Measurements from ENCODE around the gene MGST2. TPM values are rescaled to one million over a fixed set of nuclear protein-coding genes. Genes with fewer than 3 reads are reported as not detected.

MGST2 gene
- total RNA-seq, 1 donor from 2014 or later, result 34.2 TPM

DNA sequence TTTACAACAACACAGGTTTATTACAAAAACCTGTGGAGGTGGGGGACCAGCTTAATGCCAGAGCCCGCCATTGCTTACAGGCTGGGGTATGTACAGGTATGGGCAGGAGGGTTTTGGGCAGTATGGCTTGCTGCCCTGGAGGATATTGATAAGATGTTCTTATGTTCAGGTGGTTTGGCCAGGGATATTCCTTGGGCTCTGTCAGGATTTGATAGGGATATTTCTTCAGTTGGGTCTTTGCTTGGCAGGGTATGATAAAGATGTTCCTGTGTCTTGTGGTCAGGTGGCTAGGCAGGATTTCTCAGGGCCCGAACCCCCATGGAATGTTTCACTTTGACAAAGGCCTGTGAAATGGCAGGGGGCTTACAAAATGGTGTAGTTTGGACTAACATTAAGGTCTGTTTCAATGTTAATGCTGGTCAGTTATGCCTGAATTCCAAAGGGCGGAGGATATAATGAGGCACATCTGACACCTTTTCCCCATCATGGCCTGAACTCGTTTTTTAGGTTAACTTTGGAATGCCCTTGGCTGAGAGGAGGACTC is 3.1 kb downstream of the MGST2 start:
- intact Hi-C loops (cut with micrococcal nuclease), result loop anchor here (5.0 to 10.0 kb wide), 3 partner anchors 216 to 856 kb away; partner anchors contain the start of genes ELMOD2 and RAB33B

DNA sequence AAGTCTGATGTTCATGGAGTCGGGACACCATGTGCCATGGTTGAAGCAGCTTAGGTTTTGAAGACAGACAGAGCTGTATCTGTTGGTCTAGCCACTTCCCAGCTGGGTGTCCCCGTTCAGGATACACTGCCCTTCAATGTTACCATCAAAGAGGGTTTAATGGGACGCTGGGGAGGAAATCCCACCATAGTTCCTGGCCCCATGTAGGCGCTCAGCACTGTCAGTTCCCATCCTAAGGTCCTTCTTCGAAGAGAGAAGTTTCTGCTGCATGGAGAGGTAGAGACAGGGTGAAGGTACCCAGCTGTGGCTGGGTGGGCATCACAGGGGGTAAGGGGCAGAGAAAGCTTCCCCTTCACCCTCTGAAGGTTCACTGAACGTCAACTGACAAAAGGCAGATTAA is 3.7 kb downstream of the MGST2 start:
- intact Hi-C loops (cut with micrococcal nuclease), result loop anchor here (5.0 to 10.0 kb wide), 3 partner anchors 217 to 855 kb away; partner anchors contain the start of genes ELMOD2 and RAB33B

DNA sequence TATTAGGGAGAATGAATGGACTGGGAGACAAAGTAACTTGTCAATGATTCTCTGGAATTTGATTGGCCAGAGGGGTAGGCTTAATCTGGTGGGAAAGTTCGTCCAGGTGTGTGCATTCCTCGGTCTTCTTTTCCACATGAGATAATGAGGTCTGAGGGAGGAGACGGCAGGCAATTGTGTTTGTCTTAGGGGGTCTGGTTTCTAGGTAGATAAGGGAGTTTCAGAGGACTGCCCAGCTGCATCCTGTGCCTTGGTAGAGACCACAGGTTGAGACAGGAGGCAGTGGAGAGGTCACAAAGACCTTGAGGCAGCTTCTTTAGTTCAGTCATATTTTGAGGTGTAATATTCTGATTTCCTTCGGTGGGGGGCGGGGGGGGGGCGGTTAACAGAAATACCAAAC is 4.3 kb downstream of the MGST2 start:
- intact Hi-C loops (cut with micrococcal nuclease), result loop anchor here (5.0 to 10.0 kb wide), 3 partner anchors 218 to 855 kb away; partner anchors contain the start of genes ELMOD2 and RAB33B

DNA sequence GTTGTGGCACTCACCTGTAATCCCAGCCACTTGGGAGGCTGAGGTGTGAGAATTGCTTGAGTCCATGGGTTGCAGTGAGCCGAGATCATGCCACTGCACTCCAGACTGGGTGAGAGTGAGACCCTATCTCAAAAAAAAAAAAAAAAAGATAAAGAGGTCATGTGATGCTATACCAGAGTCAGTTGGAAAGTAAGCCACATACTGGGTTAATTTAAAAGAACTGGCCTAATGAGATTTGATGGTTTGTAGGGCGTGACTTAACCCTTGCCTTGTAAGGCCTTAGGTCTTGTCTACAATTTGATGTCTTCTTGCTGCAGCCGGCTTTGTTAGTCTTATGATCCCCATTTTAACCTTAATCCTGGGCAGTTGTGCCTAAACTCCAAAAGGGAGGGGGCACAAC is 5.2 kb downstream of the MGST2 start:
- intact Hi-C loops (cut with micrococcal nuclease), result no loop called here

DNA sequence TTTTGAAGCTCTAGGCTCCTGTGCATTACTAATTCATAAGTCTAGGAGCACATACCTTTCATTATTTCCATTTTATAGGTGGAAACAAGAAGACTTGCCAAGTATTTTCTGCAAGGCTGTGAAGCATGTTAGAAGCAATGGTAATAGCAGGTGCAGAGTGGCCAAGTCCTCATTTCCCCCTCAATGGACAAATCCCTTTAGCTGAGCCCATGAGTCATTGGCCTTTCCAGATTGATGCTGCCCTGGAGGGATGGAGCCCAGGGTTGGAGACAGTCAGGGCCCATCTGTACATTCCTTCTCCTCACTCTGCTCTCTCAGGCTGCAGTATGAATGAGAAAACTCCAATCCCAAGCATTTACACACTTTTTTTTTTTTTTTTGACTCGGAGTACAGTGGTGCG is 6.6 kb downstream of the MGST2 start:
- intact Hi-C loops (cut with micrococcal nuclease), result no loop called here

DNA sequence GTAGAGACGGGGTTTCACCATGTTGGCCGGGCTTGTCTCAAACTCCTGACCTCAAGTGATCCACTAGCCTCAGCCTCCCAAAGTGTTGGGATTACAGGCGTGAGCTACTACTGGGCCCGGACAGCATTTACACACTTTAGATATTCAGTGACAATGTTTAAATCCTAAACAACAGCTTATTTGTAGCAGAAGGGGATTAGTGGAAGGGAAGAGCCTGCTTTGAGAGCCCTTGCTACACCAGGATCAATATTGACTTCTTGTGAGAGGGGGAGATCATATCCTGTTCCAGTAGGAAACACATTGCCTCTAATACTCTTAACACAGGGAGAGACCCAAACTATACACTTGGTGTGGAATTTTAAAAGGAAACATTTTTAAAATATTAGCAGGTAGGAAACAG is 7.1 kb downstream of the MGST2 start:
- intact Hi-C loops (cut with micrococcal nuclease), result no loop called here

DNA sequence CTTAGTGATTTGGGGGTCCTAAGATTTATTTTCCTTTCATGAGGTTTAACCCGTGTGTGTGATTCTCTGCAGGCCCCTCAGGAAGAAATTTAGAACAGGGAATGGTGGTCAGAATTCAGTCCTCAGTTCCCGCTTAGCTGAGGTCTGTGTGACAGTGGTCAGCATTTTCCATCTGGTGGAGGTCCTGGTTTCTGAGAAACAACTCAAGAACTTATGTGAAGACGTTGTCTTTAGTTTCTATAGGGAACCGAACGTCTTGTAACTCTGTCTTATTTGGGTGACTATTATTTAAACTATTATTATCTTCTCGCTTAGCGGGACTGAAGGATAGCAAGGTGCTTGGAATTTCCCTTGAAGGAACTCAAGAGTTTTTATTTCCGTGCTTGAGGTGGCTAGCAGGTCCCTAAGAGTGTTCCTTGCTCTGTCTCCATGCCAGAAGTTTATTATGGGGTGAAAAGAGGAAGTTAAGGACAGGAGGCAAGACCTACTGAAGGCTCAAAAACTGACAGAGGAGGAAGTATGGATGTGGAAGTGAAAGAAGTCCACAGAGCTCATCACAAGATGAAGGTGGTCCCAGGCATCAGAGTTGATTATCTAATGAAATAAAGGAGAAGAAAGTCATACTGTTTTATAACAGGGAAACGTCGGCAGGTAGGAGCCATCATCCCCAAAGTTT is 9.4 kb downstream of the MGST2 start:
- intact Hi-C loops (cut with micrococcal nuclease), result no loop called here

DNA sequence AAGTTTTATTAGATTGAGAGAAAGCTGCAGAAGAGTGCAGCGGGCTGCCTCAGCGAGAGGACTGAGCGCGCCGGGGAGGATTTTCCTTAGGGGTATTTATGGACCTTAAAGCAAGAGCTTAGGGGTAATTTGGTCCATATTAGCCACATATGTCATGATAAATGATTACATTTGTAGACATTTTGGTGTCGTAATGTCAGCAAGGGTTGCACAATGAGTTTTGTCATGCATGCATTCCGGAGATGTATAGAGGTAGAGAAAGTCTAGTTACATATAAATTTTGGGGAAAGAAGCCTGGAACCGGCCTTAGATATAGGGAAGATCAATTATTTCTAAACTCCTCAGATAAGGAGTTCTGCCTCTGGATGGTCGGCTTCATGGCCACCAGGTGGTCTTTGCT is 10.0 kb downstream of the MGST2 start:
- intact Hi-C loops (cut with micrococcal nuclease), result no loop called here

DNA sequence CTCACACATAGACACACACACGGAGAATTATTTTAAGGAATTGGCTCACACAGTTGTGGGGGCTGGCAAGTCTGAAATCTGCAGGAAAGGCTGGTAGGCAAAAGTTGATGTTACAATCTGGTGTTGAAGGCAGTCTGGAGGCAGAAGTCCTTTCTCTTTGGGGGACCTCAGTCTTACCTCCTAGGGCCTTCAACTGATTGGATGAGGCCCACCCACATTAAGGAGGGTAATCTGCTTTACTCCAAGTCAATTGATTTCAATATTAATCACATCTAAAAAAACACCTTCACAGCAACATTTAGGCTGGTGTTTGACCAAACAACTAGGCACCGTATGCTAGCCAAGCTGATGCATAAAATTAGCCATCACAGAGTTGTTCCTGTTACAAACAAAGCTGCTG is 10.7 kb downstream of the MGST2 start:
- intact Hi-C loops (cut with micrococcal nuclease), result no loop called here

DNA sequence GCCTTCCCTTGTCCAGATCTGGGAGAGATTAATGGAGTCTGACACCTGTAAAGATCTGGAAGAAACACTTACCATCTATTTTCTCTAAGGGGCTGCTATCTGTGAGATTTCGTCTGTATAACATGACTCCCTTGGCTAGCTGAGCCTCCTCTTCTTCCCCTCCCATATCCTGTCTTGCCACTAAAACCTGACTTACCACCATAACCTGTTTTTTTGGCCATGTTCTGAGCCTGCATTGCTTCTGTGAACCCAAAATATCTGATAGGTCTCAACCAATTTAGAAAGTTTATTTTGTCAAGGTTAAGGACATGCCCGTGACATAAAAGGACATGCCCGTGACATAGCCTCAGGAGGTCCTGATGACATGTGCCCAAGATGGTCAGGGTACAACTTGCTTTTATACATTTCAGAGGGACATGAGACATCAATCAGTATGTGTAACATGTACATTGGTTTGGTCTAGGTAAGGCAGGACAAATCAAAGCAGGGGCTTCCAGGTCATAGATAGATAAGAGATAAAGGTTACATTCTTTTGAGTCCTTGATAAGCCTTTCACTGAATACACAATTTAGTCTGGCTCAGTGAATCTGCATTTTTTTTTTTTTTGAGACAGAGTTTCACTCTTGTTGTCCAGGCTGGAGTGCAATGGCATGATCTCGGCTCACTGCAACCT is 11.4 kb downstream of the MGST2 start:
- intact Hi-C loops (cut with micrococcal nuclease), result no loop called here

DNA sequence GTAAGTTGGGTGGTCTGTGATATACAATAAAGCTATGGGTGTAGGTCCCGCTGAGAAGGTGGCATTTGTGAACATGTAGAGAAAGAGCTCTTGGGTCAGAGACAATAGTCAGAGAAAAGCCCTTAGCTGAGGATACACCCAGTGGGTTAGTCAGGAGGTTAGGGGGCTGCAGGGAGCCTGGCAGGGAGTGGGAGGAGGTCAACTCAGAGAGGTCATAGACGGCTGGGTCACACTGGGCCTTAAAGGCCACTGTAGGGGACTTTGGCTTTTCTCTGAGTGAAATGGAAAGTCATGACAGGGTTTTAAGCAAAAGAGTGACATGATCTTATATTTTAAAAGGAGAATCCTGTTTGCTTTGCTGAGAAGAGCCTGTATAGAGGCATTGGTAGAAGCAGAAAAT is 16.7 kb downstream of the MGST2 start:
- intact Hi-C loops (cut with micrococcal nuclease), result no loop called here

DNA sequence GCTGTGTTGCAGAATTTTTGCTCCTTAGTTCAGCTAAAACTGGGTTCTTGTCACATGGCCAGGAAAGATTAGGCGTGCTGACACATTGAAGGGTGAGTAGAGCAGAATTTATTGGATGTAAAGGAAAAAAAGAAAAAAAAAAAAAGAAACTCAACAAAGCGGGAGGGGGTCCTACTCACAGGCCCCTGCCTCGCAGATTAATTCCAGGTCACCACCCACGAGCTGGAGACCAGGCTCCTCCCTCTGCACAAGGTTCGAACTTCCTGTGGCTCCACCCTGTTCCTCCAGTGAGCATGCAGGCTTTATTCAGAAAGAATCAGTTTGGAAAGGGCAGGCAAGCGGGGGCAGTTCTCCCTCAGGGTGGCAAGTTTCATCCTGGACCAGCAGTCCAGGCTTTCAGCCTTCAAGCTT is 17.1 kb downstream of the MGST2 start:
- intact Hi-C loops (cut with micrococcal nuclease), result no loop called here

DNA sequence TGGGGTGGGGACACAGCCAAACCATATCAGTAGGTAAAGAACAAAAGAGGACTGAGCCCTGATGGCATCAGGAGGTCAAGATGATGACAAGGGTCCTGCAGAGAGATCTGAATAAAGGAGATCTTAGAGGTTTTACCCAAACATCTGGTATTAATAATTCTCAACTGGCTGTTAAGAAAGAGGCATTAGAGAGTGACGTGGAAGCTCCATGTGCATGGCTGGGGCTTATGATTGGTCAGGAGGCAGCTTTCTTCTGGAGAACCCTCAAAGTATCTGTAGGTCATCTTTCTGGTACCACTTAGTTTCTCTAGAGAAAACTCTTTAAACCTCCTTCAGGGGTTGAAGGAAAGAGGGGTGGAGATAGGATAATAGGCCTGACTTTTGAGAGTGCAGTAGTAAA is 18.7 kb downstream of the MGST2 start:
- intact Hi-C loops (cut with micrococcal nuclease), result no loop called here

DNA sequence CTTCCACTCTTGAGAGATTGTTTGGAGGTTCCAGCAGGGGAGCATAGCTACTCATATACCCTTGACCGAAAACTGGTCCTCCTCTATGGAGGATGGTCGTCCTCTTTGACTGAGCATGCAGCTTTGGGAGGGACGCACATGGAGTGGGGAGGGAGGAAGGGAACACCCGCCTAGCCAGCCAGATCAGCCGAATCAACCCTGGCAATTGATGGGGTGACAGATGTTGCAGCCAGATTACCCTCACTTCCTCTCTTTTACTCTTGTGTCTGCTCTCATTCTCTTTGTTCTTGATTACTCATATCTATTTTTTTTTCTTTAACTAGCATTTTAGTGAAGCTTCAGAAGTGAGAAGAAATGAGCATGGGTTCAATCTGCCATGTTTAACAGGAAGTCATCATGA is 19.6 kb downstream of the MGST2 start:
- intact Hi-C loops (cut with micrococcal nuclease), result no loop called here

DNA sequence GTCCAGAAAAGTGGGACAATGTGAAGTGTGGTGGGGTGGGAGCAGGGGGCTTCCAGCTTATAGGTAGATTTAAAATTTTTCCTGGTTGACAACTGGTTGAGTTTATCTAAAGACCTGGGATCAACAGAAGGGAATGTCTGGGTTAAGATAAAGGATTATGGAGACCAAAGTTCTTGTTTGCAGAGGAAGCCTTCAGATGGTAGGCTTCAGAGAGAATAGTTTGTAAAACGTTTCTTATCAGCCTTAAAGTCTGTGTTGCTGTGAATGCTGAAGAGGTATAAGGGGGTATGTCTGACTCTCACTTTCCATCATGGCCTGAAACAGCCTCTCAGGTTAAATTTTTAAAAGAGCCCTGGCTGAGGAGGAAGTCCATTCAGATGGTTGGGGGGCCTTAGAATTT is 20.5 kb downstream of the MGST2 start:
- intact Hi-C loops (cut with micrococcal nuclease), result no loop called here

DNA sequence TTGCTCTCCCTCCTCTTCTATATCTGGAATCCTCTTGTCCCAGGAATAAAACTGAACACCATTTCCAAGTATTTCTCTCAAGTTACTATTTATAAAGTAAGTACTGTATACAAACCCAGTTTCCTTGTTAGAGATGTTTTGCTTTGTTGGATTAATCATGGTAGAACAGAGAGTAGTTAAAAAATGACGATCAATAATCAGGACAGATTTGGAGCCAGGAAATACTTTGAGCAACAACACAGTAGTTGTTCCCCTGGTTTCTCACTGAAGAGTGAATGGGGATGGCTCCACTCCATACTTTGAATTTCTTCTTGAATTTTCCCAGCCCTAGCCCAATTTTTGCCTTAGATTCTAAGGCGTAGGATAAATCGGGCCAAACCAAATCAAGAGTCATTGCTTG is 21.4 kb downstream of the MGST2 start:
- intact Hi-C loops (cut with micrococcal nuclease), result no loop called here

DNA sequence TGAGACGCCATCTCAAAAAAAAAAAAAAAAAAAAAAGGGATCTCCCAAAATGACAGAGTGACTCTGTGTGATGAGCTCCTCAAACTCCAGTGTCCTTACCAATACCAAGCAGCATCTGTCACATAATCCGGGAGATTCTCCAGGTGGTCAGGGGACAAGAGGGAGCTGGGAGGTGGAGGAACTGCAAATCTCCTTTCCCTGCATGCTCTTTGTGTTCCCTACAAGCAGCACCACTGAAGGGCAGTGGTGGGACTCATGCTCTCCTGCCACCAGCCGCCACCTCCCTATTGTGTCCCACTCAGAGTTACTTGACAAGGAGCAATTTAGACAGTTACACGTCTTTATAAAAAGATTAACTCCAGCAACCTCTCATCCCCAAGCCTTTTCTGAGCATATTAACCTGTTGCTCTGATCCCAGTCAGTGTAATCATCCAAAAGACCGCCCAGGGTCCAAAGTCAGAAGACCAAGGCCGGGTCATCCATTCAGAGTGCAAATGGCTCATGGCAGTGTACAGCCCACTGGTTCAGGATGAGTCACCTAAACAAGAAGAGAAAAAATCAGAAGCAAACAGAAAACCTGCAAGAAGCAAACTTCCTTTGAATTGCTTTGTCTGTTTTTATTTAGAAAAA is 23.6 kb downstream of the MGST2 start:
- intact Hi-C loops (cut with micrococcal nuclease), result no loop called here

DNA sequence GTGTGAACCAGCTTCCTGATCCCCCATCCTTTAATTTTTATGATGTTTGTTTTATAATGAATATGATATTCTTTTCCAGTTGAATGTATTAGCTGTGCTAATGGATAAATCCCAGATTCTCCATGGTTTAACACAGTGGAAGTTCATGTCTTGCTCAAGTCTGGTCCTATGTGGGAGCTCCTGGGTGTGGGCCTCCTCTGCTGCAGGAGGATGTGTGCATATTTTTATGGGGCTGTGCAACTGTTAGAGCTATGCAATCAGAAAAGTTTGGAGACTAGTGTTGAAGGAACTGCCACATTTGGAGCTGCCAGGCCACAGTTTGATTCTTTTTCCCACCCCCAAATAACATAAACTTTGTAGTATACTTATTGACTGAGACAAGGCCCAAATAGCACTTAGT is 24.8 kb downstream of the MGST2 start:
- intact Hi-C loops (cut with micrococcal nuclease), result no loop called here

DNA sequence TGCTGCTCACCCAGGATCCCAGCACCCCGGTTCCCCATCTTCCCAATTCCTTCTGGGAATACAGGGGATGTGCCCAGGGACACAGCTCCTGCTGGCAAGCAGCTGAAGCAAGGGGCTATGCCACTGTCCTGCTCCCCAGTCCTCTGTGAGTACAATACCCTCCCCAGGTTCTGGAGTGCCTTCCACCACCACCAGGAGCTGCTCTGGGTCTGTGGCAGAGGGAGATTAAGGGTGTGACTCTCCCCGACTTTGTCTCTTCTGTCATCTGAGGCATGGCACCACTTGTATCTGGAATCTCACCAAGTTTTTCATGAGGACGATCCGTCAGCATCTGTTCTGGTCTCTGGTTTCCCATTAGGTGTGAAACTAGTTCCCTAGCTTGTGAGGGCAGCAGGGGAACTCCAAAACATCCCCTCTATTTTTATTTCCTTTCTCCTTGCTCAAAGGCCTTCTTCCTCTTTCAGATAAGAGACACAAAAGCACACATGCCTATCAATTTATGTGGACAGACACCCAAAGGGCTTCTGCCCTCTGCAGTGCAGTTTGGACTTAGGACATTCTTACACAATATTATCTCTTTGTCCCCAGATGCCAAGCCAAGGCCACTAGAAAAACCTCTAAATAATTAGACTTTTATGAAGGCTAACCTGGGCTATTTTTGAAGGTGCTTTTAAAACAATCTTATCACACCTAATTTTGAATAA is 26.8 kb downstream of the MGST2 start:
- intact Hi-C loops (cut with micrococcal nuclease), result no loop called here

DNA sequence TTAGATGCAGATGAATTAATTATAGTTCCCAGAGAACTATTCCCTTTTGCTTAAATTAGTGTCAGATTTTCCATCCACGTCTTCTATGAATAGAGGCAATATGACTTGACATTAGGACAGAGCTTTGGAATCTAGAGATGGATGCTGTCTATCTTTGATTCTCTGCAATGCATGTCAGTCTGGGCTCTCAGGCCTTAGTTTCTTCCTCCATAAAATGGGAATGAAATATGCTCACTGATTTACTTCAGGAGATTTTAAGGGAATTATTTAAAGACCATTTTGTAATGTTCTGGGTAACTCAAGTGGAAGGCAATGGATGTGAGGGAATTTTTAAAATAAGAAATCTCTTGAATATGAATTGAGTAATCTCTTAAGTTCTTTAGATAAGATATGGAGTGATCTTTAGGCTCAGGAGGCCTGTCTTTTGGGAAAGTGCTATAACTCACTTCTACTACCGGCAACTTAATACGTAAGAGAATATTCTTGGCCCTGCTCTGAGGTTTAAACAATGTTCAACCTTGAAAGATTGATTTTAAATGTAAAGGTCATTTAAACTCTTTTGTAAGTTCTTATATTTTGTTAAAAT is 29.0 kb downstream of the MGST2 start:
- intact Hi-C loops (cut with micrococcal nuclease), result no loop called here

DNA sequence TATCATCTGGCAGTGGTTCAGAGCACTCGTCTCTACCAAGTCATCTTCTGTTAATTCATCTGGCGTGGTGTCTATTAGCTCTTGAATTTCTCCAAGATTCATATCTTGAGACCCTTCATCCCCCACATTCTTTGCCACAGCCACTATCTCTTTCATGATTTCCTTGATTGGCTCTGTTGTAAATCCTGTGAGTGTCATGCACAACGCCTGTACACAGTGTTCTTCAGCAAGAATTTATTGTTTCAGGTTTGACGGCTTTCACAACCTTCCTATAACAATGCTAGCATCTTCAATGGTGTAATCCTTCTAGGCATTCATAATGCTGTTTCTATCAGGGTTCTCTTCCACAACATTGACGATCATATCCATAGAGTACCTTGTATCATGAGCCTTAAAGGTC is 30.9 kb downstream of the MGST2 start:
- intact Hi-C loops (cut with micrococcal nuclease), result no loop called here

All from T-helper 2 cell treated with Interferon-gamma antibody and Interleukin-4, amounts not matched to agents 100 ng/mL and 5 ng/mL, for 36 hours (primary cell).